Thymus (tissue), 11 donors: ENCODE measurements around the gene SUPT4H1. TPM values are rescaled to one million over a fixed set of nuclear protein-coding genes. Genes with fewer than 3 reads are reported as not detected.

Source experiments
- DNase-seq, 9 donors: peaks; one replicate each; pipeline ENCODE4 v3.0.0-alpha.2; 2013; ENCODE audit warnings: low spot score in 9 of 9, low read depth in 6 of 9, missing footprints in 1 of 9
- H3K27ac ChIP-seq, 2 donors: one replicate each; pipeline ENCODE4 v1.5.1; 2013; ENCODE audit warnings: control low read depth in 1 of 2, low read depth in 1 of 2, low read length in 1 of 2, mild to moderate bottlenecking in 1 of 2, moderate library complexity in 1 of 2
- H3K27me3 ChIP-seq, 2 donors: one replicate each; pipeline ENCODE4 v1.5.1; 2013; ENCODE audit warnings: low read length in 1 of 2; ENCODE audit not compliant: control insufficient read depth in 2 of 2, insufficient read depth in 1 of 2
- H3K36me3 ChIP-seq, 2 donors: one replicate each; pipeline ENCODE4 v1.5.1; 2013; ENCODE audit warnings: low read length in 1 of 2, mild to moderate bottlenecking in 1 of 2, moderate library complexity in 1 of 2; ENCODE audit not compliant: control insufficient read depth in 2 of 2, insufficient read depth in 2 of 2
- H3K4me1 ChIP-seq, 2 donors: one replicate each; pipeline ENCODE4 v1.5.1; 2013; ENCODE audit warnings: low read length in 2 of 2; ENCODE audit not compliant: control insufficient read depth in 2 of 2, insufficient read depth in 2 of 2
- H3K4me3 ChIP-seq, 2 donors: one replicate each; pipeline ENCODE4 v1.5.1; 2013; ENCODE audit warnings: low read length in 2 of 2, control low read depth in 1 of 2, mild to moderate bottlenecking in 1 of 2
- H3K9me3 ChIP-seq, 2 donors: one replicate each; pipeline ENCODE4 v1.5.1; 2013; ENCODE audit warnings: low read length in 1 of 2, mild to moderate bottlenecking in 1 of 2; ENCODE audit not compliant: control insufficient read depth in 2 of 2, insufficient read depth in 1 of 2
- WGBS: extraction: QIAGEN DNeasy Blood & Tissue Kit; methylation state at CpG from one replicate; pipeline ENCODE4 v1.1.7; 2013; 5-methylcytosine and 5-hydroxymethylcytosine counted together
- polyA plus RNA-seq: library from polyadenylated mRNA; stranded (reverse); fragments of 200-250 nt; gene quantifications from one replicate; pipeline ENCODE4 v1.2.3, GENCODE V29; 2013
- total RNA-seq: library from RNA; stranded (reverse); fragments of 120-200 nt; gene quantifications from one replicate; pipeline ENCODE4 v1.2.4, GENCODE V29; 2013
- donor health status: healthy.

Gene SUPT4H1
- total and polyA plus RNA-seq, 2 donors, result 103 to 119 TPM

DNA sequence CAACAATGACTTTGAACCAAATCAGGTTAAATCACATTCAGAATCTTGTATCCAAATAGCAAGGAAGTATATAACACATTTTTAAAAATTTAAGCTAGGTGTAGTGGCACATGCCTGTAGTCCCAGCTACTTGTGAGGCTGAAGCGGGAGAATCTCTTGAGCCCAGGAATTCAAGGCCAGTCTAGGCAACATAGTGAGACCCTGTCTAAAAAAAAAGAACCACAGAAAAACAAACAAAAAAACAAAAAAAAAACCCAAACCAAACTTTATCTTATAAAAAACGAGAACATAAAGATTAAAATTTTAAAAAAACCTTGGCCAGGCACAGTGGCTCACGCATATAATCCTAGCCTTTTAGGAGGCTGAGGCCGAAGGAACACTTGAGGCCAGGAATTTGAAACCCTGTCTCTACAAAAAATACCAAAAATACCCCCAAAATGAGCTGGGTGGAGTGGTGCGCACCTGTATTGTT is 11.6 kb downstream of the SUPT4H1 start:
- H3K4me1 ChIP-seq, result peaks cover 39 to 90% of the 10 kb centered on the region in 2 donors
- H3K4me3 ChIP-seq, result peak overlapping the region; percentile 84 to 98
- DNase-seq, result no peak
- H3K27me3 ChIP-seq, result no peaks in the 10 kb centered on the region
- H3K27ac ChIP-seq, result peak overlapping the region; percentile 99 to 100
- peaks cover 5 to 35% of the 10 kb centered on the region in 2 donors for H3K36me3 ChIP-seq
- no peaks in the 10 kb centered on the region for H3K9me3 ChIP-seq
- 90% methylated on average over 5 of the region's 5 CpGs for WGBS

DNA sequence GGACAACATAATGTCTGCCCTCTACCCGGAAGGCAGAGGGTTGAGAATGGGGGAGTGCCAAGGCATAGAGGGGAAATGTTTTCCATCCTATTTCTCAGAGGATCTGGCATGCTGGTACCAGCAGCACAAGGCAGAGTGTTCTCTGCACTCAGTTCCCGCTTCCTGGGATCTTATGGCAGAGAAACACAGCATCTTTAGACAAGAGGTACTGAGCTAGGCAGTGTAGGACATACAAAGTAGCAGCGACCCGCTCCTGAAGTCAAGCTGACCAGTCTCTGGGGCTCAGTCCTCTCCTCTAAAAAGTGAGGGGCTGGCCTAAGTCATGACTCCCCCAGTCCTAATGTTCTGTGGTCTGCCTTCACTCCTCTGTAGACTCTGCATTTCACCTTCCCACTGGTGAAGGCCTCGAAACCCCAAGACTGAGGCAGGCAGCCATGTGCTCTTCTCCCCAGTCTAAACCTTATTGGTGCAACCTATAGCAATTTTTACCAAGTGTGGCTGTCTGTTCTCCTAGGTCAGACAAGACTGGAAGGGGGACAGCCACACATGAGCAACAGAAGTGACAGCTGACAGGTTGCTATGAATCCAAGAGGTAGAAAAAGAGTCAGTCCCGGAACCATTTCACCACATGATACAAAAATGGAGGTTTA is 12.1 kb downstream of the SUPT4H1 start:
- Histone ChIP-seq H3K4me1 (peaks cover 34 to 90% of the 10 kb centered on the region in 2 donors), H3K4me3 (peak overlapping the region; percentile 84 to 98), H3K27ac (peak overlapping the region; percentile 99 to 100), H3K27me3 (no peaks in the 10 kb centered on the region), H3K36me3 (peaks cover 3 to 29% of the 10 kb centered on the region in 2 donors), H3K9me3 (no peaks in the 10 kb centered on the region)
- 65% methylated on average over 6 of the region's 6 CpGs for WGBS
- DNase-seq, result peak in 1 of 9 donors; percentile 60

- peaks cover 3 to 28% of the 10 kb centered on the region in 2 donors for H3K36me3 ChIP-seq
- peaks cover 41 to 90% of the 10 kb centered on the region in 2 donors for H3K4me1 ChIP-seq
- peak overlapping the region; percentile 84 to 98 for H3K4me3 ChIP-seq
- H3K9me3 ChIP-seq, result no peaks in the 10 kb centered on the region
- peak overlapping the region; percentile 99 to 100 for H3K27ac ChIP-seq
- DNase-seq, result peak in 8 of 9 donors; percentile 49 to 87 (median 63)
- no peaks in the 10 kb centered on the region for H3K27me3 ChIP-seq
- 8% methylated on average over 10 of the region's 10 CpGs for WGBS
Measured at GRCh38 chr17:58338841-58339754, 12.9 kb downstream of the SUPT4H1 start.

DNA sequence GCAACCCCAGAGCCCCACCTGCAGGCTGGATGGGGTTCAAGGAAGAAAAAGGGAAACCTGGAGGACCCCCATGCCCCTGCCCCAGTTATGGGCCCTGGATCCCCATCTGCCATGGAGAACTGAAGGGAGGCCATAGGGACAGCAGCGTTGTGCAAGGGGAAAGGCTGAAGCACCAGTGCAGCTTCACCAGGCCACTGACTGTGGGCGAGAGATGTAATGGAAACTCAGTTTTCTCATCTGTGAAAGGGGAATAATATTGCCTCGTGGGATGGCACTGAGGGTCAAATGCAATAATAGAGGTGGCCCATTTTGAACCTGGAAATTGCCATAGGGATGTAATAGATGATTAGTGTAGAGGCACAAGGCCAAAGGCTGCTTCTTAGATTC is 13.6 kb downstream of the SUPT4H1 start:
- H3K27ac ChIP-seq, result peak overlapping the region; percentile 99 to 100

DNA sequence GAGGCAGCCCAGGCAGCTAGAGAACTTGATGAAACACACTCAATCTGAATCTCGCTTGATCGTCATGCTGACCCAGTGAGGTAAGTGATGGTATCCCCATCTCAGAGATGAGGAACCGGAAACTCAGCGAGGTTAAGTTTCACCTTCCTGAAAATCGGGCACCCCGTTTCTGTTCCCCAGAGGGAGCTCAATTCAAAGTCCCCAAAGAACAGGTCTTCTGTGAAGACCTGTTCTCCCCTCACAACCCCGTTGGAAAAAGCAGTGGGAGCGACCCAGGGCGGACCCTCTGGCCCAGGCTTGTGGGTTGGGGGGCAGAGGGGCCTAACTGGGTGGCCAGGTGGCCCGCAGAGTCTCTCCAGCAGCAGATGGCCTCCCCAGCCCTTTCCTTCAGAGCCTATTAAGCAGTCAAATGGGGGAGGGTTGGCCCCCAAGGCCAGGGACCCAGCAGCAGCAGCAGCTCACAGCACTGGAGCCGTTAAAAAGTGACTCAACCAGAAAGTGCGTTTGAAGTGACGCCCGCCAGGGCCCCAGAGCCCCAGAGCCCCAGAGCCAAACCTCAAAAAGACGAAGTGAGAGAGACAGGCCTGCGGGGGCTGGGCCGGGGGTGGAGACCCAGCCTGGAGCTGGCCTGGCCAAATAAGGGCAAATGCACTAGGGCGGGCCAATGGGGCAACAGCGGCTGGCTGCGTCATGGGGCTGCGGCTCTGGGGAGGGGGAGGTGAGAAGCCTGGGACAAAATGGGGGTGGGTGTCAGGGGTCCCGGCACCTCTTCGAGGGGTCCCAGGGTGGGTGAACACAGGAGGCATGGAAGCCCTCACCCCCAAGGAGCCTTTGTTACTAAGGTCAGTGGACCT is 14.2 kb downstream of the SUPT4H1 start:
- 3% methylated on average over 23 of the region's 23 CpGs for WGBS
- H3K36me3 ChIP-seq, result peaks cover 3 to 21% of the 10 kb centered on the region in 2 donors
- H3K4me1 ChIP-seq, result peaks cover 33 to 85% of the 10 kb centered on the region in 2 donors
- peak overlapping the region; percentile 99 to 100 for H3K27ac ChIP-seq
- H3K27me3 ChIP-seq, result no peaks in the 10 kb centered on the region
- peak overlapping the region; percentile 84 to 98 for H3K4me3 ChIP-seq
- H3K9me3 ChIP-seq, result no peaks in the 10 kb centered on the region
- DNase-seq, result peak in 8 of 9 donors; percentile 74 to 96 (median 90)

More for the DNA sequence above, 13.6 kb downstream of the SUPT4H1 start:
- Histone ChIP-seq H3K4me3 (peak overlapping the region; percentile 84 to 98), H3K9me3 (no peaks in the 10 kb centered on the region), H3K36me3 (peaks cover 3 to 25% of the 10 kb centered on the region in 2 donors), H3K4me1 (peaks cover 37 to 90% of the 10 kb centered on the region in 2 donors), H3K27me3 (no peaks in the 10 kb centered on the region)
- peak in 1 of 9 donors; percentile 50 for DNase-seq
- WGBS, result 40% methylated on average over 3 of the region's 3 CpGs

DNA sequence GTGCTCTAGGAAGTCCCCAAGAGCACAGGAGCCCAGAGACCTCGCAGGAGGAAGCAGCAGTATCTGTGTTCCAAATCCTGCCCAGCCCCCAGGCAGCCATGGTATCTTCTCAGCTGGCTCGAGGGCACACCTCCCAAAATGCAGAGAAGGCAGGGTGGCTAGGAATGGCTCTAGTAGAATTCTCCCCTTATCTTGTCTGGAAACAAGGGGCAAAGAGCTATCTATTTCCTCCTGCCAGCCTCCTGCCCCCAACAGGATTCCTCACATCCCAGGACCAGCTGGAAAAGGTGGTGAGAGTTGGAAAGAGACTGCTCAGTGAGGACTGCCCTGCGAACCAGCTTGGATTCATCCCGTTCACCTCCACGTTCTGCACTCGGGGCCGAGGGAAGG is 14.8 kb downstream of the SUPT4H1 start:
- Histone ChIP-seq H3K27ac (peak overlapping the region; percentile 99 to 100), H3K4me1 (peaks cover 28 to 79% of the 10 kb centered on the region in 2 donors), H3K4me3 (peak overlapping the region; percentile 84 to 98), H3K36me3 (peaks cover 1 to 18% of the 10 kb centered on the region in 2 donors), H3K27me3 (no peaks in the 10 kb centered on the region), H3K9me3 (no peaks in the 10 kb centered on the region)
- WGBS, result 1% methylated on average over 7 of the region's 7 CpGs
- DNase-seq, result peak in 7 of 9 donors; percentile 46 to 84 (median 57)

- Histone ChIP-seq H3K9me3 (no peaks in the 10 kb centered on the region), H3K4me3 (peak overlapping the region; percentile 84 to 98), H3K4me1 (peaks cover 25 to 74% of the 10 kb centered on the region in 2 donors), H3K27me3 (no peaks in the 10 kb centered on the region), H3K36me3 (peaks cover 4 to 14% of the 10 kb centered on the region in 2 donors), H3K27ac (peak overlapping the region; percentile 99 to 100)
- WGBS, result 7% methylated on average over 5 of the region's 5 CpGs
- peak in 8 of 9 donors; percentile 42 to 81 (median 52) for DNase-seq
Measured at GRCh38 chr17:58336456-58337209, 15.4 kb downstream of the SUPT4H1 start.
